Body of pancreas (tissue), 4 donors: ENCODE results near the gene SP2. TPM values are rescaled to one million over a fixed set of nuclear protein-coding genes. Genes with fewer than 3 reads are reported as not detected.

Experiments used
- ATAC-seq: fragments of 150-250 bp; one replicate; pipeline ENCODE4 v1.9.1; 2016
- DNase-seq, 4 donors: peaks; one replicate each; pipeline ENCODE4 v3.0.0-alpha.2; 2019
- H3K27ac ChIP-seq, 4 donors: fragments of 200-600 bp; sonication (generic); 1 replicate in 3 of 4; 2 replicates in 1 of 4; pipeline versions ENCODE4 v1.5.1 to v1.6.1; 2016 to 2019; ENCODE audit warnings: mild to moderate bottlenecking in 1 of 4, mixed read lengths in 1 of 4, moderate library complexity in 1 of 4
- H3K27me3 ChIP-seq, 2 donors: fragments of 200-600 bp; sonication (generic); one replicate each; pipeline ENCODE4 v1.6.0; 2016; ENCODE audit warnings: mild to moderate bottlenecking in 1 of 2
- H3K36me3 ChIP-seq, 2 donors: fragments of 200-600 bp; sonication (generic); replicated peaks in 1 of 2; 2 replicates each; pipeline ENCODE4 v1.5.1; 2016; ENCODE audit warnings: low read depth in 2 of 2; ENCODE audit not compliant: insufficient read depth in 1 of 2
- H3K4me1 ChIP-seq: fragments of 200-600 bp; sonication (generic); one replicate; pipeline ENCODE4 v1.6.0; 2016
- H3K4me3 ChIP-seq, 2 donors: fragments of 200-600 bp; sonication (generic); 1 replicate in 1 of 2; 2 replicates in 1 of 2; pipeline ENCODE4 v1.5.1; 2016 to 2019
- H3K9me3 ChIP-seq, 3 donors: fragments of 200-600 bp; sonication (generic); 1 replicate in 2 of 3; 2 replicates in 1 of 3; pipeline ENCODE4 v1.5.1; 2016
- POLR2A ChIP-seq, 3 donors: fragments of 450-650 bp; IDR thresholded peaks; one replicate each; pipeline ENCODE4 v1.6.1; 2016; ENCODE audit warnings: antibody characterized with exemption in 3 of 3, mild to moderate bottlenecking in 2 of 3
- WGBS, 2 donors: methylation state at CpG; one replicate each; pipeline ENCODE4 v1.1.5; 2017; 5-methylcytosine and 5-hydroxymethylcytosine counted together
- intact Hi-C: fragments of 100-400 bp; cut with DNase I; formaldehyde crosslinking; loops from one replicate; pipeline ENCODE4 v1.15.1; 2023
- total RNA-seq, 2 donors: library from RNA; depleted of rRNA; stranded (reverse); fragments of >200 nt; gene quantifications; one replicate each; pipeline ENCODE4 v1.1.0, GENCODE V29; 2016
- TF ChIP-seq, protein P1 (sequence below), 7 experiments: fragments of 450-650 bp in 4 of 7; fragments of 200-600 bp in 3 of 7; sonication (generic) in 3 of 7; IDR thresholded peaks; one replicate each; pipeline ENCODE4 v1.5.1; 2016 to 2019; ENCODE audit warnings: antibody characterized with exemption in 7 of 7

Gene SP2
- total RNA-seq, 2 donors from 2014 or later: 4.7 to 6.3 TPM

DNA sequence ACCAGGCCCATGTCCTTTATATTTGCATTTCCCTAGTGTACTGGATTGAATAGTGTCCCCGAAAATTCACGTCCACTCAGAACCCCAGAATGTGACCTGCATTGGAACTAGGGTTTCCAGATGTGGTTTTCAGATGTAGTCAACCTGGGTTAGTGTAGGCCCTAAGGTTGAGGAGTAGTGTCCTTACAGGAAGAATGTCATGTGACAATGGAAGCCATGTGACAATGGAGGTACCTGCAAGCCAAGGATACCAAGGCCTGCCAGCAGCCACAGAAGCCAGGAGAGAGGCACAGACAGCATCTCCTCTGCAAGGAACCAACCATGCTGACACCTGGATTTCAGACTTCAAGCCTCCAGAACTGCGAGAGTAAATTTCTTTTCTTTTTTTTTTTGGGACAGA lies 66.9 kb downstream of the SP2 start:
- Histone ChIP-seq H3K4me1 (peaks cover 65% of the 10 kb centered on the region), H3K4me3 (no peak overlapping the region), H3K27me3 (no peaks in the 10 kb centered on the region), H3K36me3 (no peaks in the 10 kb centered on the region), H3K9me3 (no peaks in the 10 kb centered on the region), H3K27ac (no peak overlapping the region)
- intact Hi-C loops: no loop called here
- no peak for ATAC-seq
- no peak for DNase-seq
- TF ChIP-seq, protein P1, sequence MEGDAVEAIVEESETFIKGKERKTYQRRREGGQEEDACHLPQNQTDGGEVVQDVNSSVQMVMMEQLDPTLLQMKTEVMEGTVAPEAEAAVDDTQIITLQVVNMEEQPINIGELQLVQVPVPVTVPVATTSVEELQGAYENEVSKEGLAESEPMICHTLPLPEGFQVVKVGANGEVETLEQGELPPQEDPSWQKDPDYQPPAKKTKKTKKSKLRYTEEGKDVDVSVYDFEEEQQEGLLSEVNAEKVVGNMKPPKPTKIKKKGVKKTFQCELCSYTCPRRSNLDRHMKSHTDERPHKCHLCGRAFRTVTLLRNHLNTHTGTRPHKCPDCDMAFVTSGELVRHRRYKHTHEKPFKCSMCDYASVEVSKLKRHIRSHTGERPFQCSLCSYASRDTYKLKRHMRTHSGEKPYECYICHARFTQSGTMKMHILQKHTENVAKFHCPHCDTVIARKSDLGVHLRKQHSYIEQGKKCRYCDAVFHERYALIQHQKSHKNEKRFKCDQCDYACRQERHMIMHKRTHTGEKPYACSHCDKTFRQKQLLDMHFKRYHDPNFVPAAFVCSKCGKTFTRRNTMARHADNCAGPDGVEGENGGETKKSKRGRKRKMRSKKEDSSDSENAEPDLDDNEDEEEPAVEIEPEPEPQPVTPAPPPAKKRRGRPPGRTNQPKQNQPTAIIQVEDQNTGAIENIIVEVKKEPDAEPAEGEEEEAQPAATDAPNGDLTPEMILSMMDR (IDR thresholded peaks at IDR 0.05): no peak
- no peak for TF ChIP-seq POLR2A (IDR thresholded peaks at IDR 0.05)
- WGBS, 2 donors: 96 to 97% methylated on average over 3 of the region's 3 CpGs

GRCh38 chr17:47964856-47965255 lies 68.8 kb downstream of the SP2 start:
- H3K27ac ChIP-seq: peak overlapping the region in 1 of 4 donors; percentile 93
- no peak for TF ChIP-seq POLR2A (IDR thresholded peaks at IDR 0.05)
- TF ChIP-seq, protein P1 (IDR thresholded peaks at IDR 0.05): no peak
- no peak overlapping the region for H3K4me3 ChIP-seq
- H3K36me3 ChIP-seq: no peaks in the 10 kb centered on the region
- no peak for ATAC-seq
- no peaks in the 10 kb centered on the region for H3K27me3 ChIP-seq
- H3K4me1 ChIP-seq: peaks cover 64% of the 10 kb centered on the region
- no peak for DNase-seq
- WGBS, 2 donors: 94 to 97% methylated on average over 5 of the region's 5 CpGs
- H3K9me3 ChIP-seq: no peaks in the 10 kb centered on the region
- intact Hi-C loops: no loop called here

GRCh38 chr17:47966079-47966519 lies 70.1 kb downstream of the SP2 start:
- DNase-seq (peak in 3 of 4 donors; percentile 47 to 61 (median 57)), ATAC-seq (no peak)
- no peaks in the 10 kb centered on the region for H3K27me3 ChIP-seq
- H3K4me3 ChIP-seq: no peak overlapping the region
- H3K27ac ChIP-seq: peak overlapping the region in 3 of 4 donors; percentile 89 to 95 (median 93)
- H3K9me3 ChIP-seq: no peaks in the 10 kb centered on the region
- peak in 1 of 3 donors; percentile 15 for TF ChIP-seq POLR2A (IDR thresholded peaks at IDR 0.05)
- TF ChIP-seq, protein P1 (IDR thresholded peaks at IDR 0.05): no peak
- intact Hi-C loops: no loop called here
- 13 to 38% methylated on average over 1 of the region's 1 CpG for WGBS, 2 donors
- no peaks in the 10 kb centered on the region for H3K36me3 ChIP-seq
- peaks cover 58% of the 10 kb centered on the region for H3K4me1 ChIP-seq

GRCh38 chr17:47967607-47968252 lies 71.7 kb downstream of the SP2 start:
- no peaks in the 10 kb centered on the region for H3K36me3 ChIP-seq
- H3K27ac ChIP-seq: peak overlapping the region; percentile 89 to 95 (median 92)
- intact Hi-C loops: no loop called here
- DNase-seq (peak; percentile 79 to 90 (median 86)), ATAC-seq (peak; percentile 39)
- H3K4me1 ChIP-seq: peaks cover 64% of the 10 kb centered on the region
- WGBS, 2 donors: 3 to 19% methylated on average over 4 to 5 of the region's 5 CpGs
- no peak overlapping the region for H3K4me3 ChIP-seq
- TF ChIP-seq, protein P1 (IDR thresholded peaks at IDR 0.05): no peak
- peak in 2 of 3 donors; percentile 57 to 64 for TF ChIP-seq POLR2A (IDR thresholded peaks at IDR 0.05)
- no peaks in the 10 kb centered on the region for H3K27me3 ChIP-seq
- no peaks in the 10 kb centered on the region for H3K9me3 ChIP-seq

GRCh38 chr17:47968836-47969235 lies 72.8 kb downstream of the SP2 start:
- intact Hi-C loops: no loop called here
- ATAC-seq (no peak), DNase-seq (no peak)
- Histone ChIP-seq H3K27ac (peak overlapping the region; percentile 23 to 95 (median 91)), H3K36me3 (no peaks in the 10 kb centered on the region), H3K4me1 (peaks cover 66% of the 10 kb centered on the region), H3K27me3 (no peaks in the 10 kb centered on the region), H3K4me3 (no peak overlapping the region), H3K9me3 (no peaks in the 10 kb centered on the region)
- TF ChIP-seq, protein P1 (IDR thresholded peaks at IDR 0.05): no peak
- no peak for TF ChIP-seq POLR2A (IDR thresholded peaks at IDR 0.05)
- WGBS, 2 donors: 89% methylated on average over 5 of the region's 5 CpGs
